ENCODE results near the gene SVIL. TPM values are rescaled to one million over a fixed set of nuclear protein-coding genes. Genes with fewer than 3 reads are reported as not detected.
A peak's percentile ranks its signal among the peaks of the same experiment; 100 is the strongest.
"Not testable (repeated sequence)": the region's sequence is repeated elsewhere in the genome, so short reads cannot be mapped to it uniquely, and the experiment has no call there.

The SVIL gene
- total RNA-seq, 1 experiment from 2014 or later, result 23.7 TPM

DNA sequence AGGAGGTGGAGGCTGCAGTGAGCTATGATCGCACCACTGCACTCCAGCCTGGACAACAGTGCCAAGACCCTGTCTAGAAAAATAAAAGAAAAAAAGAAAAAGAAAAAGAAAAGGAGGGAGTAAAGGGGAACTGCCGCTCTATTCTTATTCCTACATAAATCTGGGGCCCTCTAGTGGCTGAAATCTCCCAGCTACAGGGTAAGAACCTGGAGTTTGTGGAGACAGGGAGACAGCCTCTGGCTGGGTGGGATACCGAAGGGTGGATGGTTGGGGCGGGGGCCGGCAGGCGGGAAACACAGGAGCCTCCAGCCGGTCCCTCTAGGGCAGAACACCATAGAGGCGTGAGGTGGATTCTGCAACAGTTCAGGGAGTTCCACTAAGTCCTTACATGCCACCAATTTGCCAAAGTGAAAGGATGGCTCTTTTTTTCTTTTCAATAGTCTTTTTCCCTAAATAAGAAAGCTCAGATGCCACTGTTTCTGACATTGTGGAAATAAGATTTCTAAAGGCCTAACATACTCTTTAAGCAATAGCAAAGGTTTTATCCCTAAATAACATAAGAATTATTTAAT lies 117.3 kb downstream of the SVIL start:
- DNase-seq (ENCODE audit: low read depth), result peak; percentile 38

DNA sequence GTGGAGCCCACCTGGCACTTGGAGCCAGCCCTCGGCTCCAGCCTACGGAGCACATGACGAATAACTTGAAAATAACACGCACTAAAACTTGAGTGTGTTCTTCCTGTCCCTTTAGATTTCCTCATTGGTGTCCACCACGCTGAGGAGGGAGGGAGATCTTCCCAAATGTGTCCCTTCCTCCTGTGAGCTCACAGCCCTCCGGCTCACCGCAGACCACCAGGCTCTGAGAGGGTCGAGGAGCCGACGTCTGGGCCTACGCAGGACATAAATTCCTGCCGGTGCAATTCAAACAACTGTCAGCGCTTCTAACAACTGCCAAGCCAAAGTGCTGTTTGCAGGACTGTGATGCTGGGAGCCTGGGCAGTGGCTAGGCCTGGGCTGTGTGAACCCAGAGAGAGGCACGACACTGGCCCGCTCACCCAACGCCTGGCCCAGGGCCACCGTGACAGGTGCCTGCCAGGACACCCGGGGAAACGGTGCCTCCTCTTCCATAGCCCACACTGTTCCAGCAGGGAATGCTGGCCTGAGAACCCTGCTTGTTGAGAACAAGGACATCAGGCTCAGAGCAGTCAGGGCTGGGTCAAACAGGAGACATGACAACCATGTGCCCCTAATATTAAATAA lies 118.3 kb downstream of the SVIL start:
- DNase-seq (ENCODE audit: low read depth), result not testable (repeated sequence)

DNA sequence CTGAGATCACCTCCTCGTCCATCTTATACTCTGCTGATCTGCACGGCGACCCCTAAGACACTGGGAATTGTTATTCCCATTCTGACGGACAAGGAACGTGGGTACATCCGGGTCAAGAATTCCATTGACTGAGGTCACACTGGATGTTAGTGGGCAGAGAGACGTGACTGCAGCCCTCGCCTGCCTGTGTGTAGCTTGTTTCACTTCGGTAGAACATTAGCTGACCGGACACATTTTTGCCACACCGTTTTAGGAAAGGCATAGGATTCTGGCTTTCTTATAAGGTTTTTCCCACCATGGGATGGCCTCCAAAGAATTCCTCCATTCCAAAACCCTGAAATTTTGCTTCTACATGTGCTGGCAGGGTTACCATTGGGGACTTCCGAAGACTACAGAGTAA lies 118.9 kb downstream of the SVIL start:
- DNase-seq (ENCODE audit: low read depth), result not testable (repeated sequence)

DNA sequence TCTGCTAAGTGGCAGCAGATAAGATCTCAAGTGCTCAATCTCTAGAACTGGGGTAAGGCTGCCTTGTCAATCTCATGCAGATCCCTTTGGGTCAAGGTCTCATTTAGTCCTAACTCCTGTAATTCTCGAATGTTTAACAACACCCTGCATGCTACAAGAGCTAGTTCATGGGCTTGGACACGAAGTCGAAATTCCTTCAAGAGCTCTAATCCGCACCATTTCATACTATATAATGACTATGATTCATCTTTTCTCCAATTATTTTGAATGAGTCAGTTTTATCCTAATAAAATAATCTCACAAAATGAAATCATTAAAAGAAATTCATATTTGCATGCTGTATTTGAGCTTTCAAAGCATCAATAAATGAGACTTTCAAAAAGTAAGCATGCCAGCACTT lies 119.7 kb downstream of the SVIL start:
- not testable (repeated sequence) for DNase-seq (ENCODE audit: low read depth)

DNA sequence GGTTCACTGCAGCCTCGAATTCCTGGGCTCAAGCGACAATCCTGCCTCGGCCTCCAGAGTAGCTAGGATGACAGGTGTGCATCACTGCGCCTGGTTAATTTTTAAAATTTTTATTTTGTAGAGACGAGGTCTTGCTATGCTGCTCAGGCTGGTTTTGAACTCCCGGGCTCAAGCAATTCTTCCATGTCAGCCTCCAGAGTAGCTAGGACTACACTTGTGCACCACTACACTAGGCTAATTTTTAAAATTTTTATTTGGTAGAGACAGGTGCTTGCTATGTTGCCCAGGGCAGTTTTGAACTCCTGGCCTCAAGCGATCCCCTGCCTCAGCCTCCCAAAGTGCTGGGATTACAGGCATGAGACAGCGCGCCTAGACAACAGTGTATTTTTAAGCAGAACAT lies 120.5 kb downstream of the SVIL start:
- no peak for DNase-seq (ENCODE audit: low read depth)

DNA sequence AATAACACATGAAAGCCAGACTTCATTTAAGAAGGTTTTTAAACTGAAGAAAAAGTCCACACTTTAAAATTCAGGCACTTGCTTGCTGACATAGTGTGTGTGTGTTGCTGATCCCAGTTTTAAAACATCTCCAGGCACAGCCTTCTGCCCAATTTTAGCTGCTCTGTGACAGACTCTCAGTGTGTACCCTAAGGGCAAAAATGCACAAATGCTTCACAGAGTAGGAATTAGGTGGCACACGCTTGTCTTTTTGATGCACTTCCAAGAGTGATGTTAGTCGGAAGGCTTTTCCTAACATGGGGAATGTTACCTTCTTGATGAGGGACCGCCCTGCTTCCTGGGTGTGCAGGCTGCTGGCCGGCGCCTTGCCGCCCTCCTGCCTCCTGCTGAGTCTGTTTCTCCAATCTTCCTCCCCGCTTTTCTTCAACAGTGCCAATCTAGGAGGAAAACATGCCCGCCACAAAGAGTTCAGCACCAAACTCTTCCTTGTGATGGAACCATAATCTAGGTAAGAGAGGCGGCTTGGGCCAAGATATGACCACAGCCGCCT lies 122.3 kb downstream of the SVIL start:
- peak; percentile 83 for DNase-seq (ENCODE audit: low read depth)

DNA sequence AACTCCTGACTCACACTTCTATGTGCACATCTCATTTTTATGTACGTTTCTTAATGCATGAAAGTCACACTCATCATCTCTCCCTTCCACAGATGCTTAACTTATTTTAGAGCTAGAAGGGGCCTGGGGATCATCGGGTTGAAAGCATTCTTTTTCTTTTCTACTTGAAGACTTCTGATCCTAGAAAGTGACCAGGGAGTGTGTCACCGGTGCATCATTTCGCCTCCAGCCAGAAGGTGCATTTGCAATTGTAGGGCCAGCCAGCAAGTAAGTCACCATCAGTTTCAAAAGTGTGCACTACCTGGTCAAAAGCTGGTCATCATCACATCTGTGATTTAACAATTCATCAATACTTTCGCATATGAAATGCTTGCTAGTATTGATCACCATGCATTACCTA lies 123.0 kb downstream of the SVIL start:
- DNase-seq (ENCODE audit: low read depth), result peak; percentile 46

DNA sequence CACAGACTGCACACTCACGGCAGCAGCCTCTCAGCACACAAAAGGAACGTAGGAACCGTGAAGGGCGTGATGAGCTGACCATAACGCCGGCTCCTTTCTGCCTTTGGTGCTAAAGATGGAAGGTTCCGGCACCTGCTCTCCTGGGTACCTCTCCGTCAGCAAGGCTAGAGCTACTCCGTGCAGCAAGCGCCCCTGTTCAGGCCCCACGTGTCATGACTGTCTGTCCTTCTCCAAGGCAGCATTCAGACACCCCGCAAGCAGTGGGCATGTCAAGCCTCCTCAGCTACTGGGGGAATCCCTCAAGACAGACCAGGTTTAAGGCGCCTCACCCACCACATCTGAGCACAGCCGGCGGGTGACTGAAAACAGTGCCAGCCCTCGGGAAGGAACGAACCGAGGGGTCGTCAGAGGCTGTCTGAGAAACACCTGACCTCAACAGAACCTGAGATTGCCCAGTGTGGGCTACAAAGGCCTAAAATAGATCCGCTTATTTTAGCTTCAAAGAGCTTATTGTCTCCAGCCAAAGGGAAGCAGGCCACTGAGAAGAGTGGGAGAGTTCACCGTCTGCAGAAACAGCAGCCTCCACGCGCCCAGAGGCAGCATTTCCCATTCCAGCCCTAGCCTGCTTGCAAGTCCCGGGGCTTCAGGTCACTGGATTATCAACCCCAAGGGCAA lies 124.2 kb downstream of the SVIL start:
- not testable (repeated sequence) for DNase-seq (ENCODE audit: low read depth)

DNA sequence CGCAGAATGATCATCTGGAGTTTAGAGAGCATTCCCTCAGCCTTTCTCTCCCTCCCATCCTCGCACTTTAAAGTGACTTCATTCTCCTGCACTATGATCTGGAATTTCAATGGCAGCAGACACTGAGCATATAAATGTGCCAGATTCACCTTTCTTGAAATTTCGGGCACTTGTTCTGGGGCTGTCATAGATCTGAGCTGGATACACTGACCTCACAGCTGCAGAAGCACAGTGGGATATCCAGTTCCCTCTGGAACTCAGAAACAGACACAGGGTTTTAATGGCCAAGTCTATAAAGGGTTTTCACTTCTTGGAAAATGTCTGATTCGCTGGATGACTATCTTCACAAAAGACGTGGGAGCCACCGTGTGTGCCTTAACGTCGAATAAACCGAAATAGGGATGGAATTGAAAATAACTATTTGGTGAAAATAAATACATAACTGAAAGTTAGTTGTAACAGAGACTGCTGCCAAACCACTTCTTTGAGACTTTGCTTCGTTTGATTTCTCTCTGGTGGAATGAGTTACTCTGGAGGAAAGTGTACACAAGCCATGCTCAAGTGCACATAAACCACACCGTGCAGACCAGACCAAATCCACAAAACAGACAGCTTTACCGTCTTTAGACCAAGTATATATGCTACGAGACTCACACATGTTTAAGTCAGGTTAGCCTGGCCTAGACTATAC lies 126.1 kb downstream of the SVIL start:
- no peak for DNase-seq (ENCODE audit: low read depth)

DNA sequence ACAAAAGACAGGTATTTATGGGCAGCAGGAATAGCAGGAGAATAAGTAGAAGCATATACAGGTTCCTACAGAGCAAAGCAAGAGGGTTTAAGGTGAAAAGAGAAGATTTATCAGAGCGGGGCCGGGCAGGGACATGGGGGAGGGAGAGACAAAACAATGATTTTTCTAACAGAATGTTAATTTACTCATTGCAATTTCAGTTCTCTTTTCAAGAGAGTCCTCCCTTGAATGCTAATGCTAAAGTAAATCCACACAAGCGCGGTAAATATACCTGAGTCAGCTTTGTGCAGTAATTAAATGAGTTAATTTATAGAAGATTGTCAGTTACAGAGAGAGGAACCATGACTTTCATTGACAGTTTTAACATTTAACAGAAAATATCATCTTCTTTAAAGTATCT lies 127.0 kb downstream of the SVIL start:
- not testable (repeated sequence) for DNase-seq (ENCODE audit: low read depth)

DNA sequence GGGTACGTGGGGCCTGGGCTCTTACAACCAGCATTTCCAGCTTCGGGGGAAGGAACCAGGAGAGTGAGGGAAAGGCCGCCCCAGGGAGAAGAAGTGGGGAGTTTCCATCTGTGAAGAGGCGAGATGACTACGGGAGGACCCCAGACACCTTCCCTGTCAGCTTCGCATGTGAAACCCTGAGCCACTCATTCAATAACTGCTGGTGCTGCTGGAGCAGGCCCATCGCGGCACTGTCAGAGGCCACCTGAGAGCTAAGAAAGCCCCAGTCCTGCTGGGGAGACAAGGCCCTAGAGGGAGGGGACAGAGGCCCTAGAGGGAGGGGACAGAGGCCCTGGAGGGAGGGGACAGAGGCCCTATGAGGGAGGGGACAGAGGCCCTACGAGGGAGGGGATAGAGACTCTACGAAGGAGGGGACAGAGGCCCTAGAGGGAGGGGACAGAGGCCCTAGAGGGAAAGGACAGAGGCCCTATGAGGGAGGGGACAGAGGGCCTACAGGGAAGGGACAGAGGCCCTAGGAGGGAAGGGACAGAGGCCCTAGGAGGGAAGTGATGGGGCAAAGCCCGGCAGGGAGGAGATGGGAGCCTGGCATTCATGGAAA lies 128.3 kb downstream of the SVIL start:
- not testable (repeated sequence) for DNase-seq (ENCODE audit: low read depth)

DNA sequence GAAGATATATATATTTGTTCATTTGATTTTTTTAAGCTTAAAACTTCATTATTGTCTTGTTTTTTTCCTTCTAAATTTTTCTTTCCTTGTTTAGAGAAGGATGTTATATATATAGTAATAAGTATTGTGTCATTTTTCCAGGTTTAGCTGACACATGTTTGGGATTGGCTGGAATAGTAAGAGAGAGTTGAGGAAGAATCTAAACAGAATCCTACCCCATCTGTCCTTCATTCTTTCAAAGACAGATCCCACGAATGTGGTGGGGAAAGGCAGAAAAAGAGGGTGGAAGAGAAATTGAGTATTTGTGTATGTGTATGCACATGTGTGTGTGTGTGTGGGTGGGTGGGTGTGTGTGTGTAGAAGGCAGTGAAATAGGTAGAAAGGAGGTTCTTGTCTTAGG lies 132.4 kb downstream of the SVIL start:
- no peak for DNase-seq (ENCODE audit: low read depth)

DNA sequence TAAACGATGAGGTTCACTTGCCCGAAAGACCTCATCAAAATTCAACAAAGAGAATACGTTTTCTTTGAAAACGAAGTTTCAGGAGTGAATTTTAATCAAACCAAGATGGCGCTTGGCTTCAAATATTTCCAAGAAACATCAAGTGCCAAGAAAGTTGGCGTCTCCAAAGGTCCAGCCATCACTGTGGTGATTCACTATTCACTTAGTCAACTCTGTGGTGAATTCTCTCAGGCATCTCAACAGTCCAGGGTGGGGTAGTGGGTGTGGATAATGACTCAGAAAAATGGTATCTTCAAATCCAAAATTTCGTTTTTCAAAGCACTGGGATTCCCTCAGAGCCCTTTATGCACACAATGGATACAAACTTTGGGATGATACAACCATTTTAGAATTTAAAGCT lies 133.1 kb downstream of the SVIL start:
- DNase-seq (ENCODE audit: low read depth), result peak; percentile 97

DNA sequence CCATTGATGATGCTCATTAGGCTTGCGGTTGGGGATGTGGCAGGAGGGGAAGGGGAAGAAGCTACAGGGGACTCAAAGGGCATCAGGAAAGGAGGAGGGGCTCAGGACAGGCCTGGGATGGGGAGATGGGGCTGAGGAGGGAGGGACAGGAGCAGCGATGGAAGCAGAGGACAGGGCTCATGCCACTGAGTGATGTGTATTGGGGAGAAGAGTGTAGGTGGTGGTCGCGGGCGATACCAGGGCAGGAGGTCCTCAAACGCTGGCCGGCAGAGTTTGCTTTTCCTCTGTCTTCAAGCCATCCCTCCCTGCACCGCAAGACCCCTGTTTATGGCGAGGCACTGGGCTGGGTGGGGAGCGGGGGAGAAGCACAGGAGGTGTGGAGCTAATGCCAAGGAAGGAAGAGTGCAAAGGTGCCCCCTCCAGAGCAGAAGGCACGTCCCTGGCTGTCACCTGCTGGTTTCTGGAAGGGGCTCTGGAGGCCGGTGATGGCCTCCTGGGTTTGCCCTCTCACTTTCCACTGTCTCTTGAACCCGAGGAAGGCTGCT lies 134.7 kb downstream of the SVIL start:
- DNase-seq (ENCODE audit: low read depth), result no peak

DNA sequence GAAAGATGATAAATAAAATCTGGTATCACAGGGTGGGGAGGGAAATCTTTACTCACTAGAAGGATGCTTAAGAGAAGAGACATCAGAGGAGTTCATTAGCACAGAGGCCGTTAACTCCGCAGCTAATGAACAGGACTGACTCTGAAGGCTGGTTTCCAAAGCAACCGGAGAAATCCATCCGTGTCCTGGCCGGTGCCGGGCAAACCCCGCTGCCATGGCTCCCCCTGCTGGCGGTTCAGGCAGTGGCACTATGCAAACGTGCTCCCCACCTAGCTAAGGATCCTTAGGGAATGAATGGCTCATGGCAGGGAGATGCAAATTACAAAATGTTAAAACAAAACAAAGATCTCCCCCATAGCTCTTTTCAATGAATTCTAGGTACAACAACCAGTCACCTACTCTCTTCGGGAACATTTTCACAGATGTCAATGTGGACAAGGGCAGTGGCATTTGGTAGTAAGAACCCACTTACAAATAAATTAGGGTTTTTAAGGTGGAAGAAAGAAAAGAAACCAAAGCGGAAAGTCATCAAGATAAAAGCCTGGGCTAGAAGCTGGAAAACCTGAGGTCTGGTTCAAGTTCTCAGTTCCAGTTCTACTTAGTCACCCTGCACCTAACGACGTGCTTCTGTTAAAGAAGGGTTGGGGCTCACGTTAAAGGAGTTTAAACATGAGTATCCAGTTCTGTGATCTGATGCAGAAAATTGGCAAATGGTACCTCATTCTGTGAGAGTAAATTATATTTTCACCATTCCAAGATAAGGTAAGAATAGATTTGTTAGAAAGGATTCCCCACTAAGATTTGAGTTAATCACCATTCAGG lies 138.2 kb downstream of the SVIL start:
- peak; percentile 61 for DNase-seq (ENCODE audit: low read depth)

DNA sequence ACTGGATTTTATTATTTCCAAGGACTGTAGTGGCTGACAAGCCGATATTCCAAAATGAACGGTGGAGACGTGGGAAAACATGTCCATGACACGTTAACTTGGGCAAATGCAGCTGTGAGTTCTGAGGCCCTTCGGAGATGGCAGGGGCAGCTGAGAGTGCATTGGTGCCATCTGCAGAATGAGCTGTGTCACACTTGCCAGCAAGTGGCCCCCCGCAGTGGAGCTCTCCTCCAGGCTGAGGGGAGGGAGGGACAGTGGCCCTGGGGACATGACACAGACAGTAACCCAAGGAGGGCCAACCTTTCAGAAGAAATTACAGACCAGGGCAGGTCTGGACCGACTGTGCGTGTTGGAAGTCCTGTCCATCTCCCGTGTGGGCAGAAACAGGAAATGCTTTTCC lies 139.4 kb downstream of the SVIL start:
- DNase-seq (ENCODE audit: low read depth), result no peak

DNA sequence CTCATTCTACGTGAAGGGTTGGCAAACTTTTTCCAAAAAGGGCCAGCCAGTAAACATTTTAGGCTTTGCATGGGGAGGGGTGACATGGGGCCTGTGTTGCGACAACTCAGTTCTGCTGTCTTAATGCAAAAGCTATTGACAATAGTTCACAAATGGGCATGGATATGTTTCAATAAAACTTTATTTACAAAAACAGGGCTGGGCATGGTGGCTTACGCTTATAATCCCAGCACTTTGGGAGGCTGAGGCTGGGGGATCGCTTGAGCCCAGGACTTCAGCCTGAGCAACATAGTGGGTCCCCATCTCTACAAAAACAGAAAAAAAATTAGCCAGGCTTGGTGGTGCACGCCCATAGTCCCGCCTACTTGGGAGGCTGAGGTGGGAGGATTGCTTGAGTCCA lies 141.1 kb downstream of the SVIL start:
- no peak for DNase-seq (ENCODE audit: low read depth)

DNA sequence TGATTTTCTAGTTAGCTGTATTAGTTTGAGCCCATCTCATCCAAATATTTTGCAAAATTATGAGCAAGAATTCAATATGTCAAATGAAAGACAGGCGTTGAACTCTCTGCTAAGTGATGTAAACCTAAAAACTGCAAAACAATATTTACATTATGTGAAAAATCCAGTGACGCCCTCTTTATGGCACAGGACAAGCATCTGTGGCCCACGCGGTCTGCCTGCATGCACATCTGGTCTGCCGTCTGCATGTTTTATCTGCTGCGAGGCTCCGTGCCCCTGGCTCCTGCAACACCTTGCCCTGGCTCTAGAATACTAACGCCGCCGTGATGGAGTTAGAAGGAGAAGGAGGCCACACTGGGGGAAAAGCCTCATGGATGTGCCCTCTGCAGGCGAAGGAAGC lies 142.0 kb downstream of the SVIL start:
- DNase-seq (ENCODE audit: low read depth), result no peak

DNA sequence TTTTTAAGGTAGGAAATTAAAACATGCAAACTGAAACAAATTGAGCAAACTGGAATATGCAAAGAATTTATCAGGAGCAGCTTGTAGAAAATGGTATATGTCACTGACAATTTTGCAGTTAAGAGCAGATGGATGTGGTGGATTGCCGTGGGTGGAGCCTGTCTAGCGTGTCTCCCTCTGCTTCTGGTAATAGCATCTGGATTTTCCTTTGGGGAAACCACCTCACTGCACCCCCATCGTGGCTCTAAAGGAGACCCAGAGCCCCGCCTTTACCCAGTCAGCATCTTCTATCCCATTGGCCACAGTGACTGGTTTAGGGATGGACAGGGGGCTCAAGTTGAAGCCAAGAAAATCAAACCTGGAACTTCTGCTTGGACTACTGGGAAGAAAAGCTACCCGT lies 142.9 kb downstream of the SVIL start:
- DNase-seq (ENCODE audit: low read depth), result no peak

DNA sequence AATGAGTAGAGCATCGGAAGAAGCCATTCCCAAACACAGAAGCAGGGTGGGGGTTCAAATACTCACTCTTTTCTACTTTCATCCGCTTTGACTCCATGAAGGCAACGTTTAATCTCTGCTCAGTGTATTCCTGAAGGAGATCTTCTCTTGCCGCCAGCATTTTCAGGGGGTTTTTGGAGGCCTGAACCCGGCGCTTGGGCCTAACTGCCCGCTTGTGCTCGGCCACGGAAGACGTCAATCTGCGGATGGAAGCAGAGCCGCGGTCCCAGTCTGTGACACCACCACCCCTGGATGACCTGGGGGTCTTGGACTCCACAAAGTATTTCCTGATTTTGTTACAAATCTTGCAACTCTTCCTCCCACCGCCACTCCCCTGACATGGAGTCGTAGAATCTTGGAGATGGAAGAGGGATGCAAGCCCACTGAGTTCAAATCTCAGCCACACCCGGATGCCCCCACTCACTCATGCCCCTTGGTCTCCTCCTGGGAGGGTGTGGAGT lies 143.9 kb downstream of the SVIL start:
- not testable (repeated sequence) for DNase-seq (ENCODE audit: low read depth)

DNA sequence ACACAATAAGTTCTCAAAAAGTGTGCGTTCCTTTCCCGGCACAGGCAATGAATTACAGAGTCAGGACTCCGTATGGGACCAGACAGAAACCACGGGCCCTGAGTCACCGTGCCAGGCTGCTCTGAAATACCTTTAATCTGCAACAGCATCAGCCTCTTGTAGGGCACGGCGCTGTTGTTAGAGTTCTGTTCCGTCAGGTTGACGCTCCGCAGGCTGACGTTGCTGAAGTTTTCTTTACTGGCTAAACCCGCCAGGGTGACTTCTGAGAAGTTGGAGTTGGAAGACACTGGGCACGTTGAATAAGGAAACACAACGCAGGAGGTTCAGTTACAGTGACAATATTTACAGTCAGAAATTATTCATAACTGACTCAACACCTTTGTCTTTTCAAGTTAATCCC lies 146.3 kb downstream of the SVIL start:
- DNase-seq (ENCODE audit: low read depth), result peak; percentile 29

Measured in RPMI7951 (cell line).